Sigmoid colon (tissue), 4 donors: ENCODE results near the gene ZDHHC11.

Experiments
- CTCF ChIP-seq, 4 experiments: fragments of 450-650 bp in 3 of 4; fragments of 200-600 bp in 1 of 4; IDR thresholded peaks; one replicate each; pipeline ENCODE4 v1.5.1; 2016 to 2019; ENCODE audit warnings: antibody characterized with exemption in 4 of 4, mild to moderate bottlenecking in 3 of 4, moderate library complexity in 2 of 4
- EP300 ChIP-seq, 4 donors: sonication (generic); formaldehyde crosslinking; IDR thresholded peaks; one replicate each; pipeline ENCODE4 v1.6.1; 2017; ENCODE audit warnings: antibody characterized with exemption in 4 of 4
- POLR2A ChIP-seq, 2 donors: fragments of 450-650 bp; IDR thresholded peaks; one replicate each; pipeline ENCODE4 v1.6.1; 2016; ENCODE audit warnings: antibody characterized with exemption in 2 of 2, mild to moderate bottlenecking in 2 of 2, moderate library complexity in 2 of 2
- POLR2AphosphoS5 ChIP-seq, 4 donors: sonication (generic); formaldehyde crosslinking; IDR thresholded peaks; one replicate each; pipeline ENCODE4 v1.6.1; 2017; ENCODE audit warnings: antibody characterized with exemption in 4 of 4

GRCh38 chr5:880816-881550 lies 30.2 kb upstream of the ZDHHC11 start:
- TF ChIP-seq POLR2AphosphoS5 (IDR thresholded peaks at IDR 0.05) (no peak), CTCF (IDR thresholded peaks at IDR 0.05) (no peak), EP300 (IDR thresholded peaks at IDR 0.05) (no peak), POLR2A (IDR thresholded peaks at IDR 0.05) (no peak)
